DND-41 (cell line): ENCODE results near the gene METRN.

ENCODE experiments used
- CTCF ChIP-seq: IDR thresholded peaks from 2 replicates; pipeline ENCODE4 v1.5.1; 2012; ENCODE audit warnings: borderline replicate concordance, low read length, moderate library complexity, mild to moderate bottlenecking; ENCODE audit not compliant: poor library complexity, severe bottlenecking; ENCODE audit errors: extremely low read depth
- EZH2 ChIP-seq: IDR thresholded peaks from 3 replicates; pipeline ENCODE4 v1.6.1; 2012; ENCODE audit warnings: borderline replicate concordance, low read depth, mild to moderate bottlenecking, moderate library complexity, low read length, inconsistent platforms; ENCODE audit not compliant: severe bottlenecking

- peak; percentile 49 for TF ChIP-seq CTCF
- no peak for TF ChIP-seq EZH2
Observed at GRCh38 chr16:733382-734207, 18.7 kb downstream of the METRN start.
